GM12872 (cell line): ENCODE data around the gene CELF4.

Source experiments
- CTCF ChIP-seq: IDR thresholded peaks from 3 replicates; pipeline ENCODE4 v1.5.1; 2011; ENCODE audit warnings: low read depth, mild to moderate bottlenecking, low read length, moderate library complexity; ENCODE audit not compliant: insufficient read depth

CELF4 gene

GRCh38 chr18:37297106-37297505 is 268.5 kb downstream of the CELF4 start:
- TF ChIP-seq CTCF = no peak

- TF ChIP-seq CTCF = peak; percentile 59
These were observed 270.6 kb downstream of the CELF4 start for GRCh38 chr18:37294951-37295350.

DNA sequence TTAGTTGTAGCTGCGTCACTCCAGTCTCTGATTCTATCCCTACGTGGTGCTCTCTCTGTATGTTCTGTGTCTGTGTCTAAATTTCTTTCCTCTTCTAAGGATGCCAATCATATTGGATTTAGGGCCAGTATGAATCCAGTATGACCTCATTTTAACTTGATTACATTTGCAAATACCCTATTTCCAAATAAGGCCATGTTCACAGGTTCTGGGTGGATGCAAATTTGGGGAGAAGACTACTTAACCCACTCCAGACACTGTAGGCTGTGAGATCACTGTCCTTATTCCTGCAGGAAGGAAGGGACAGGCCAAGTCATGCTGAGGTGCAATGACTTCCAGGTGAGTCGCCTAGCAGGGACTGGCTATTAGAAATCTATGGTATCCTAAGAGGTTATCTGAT is 272.2 kb downstream of the CELF4 start:
- no peak for TF ChIP-seq CTCF

- no peak for TF ChIP-seq CTCF
These were observed 276.2 kb downstream of the CELF4 start for GRCh38 chr18:37289423-37289822.

DNA sequence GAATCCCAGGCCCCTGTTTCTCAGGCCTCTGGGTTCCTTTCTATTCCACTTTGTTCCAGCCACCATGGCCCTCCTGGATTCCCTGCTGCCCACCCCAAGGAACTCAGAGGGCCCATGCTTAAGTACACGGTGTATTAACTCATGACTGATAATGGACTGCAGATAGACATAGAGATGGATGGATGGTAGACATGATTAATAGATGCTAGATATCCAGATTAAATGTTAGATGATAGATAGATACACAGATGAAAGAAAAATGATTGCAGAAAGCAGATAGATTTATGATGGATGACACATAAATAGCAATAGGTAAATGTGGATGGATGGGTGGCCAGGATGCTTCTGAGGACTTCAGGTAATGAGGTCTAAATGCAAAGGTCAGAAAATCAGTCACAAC is 278.0 kb downstream of the CELF4 start:
- no peak for TF ChIP-seq CTCF

DNA sequence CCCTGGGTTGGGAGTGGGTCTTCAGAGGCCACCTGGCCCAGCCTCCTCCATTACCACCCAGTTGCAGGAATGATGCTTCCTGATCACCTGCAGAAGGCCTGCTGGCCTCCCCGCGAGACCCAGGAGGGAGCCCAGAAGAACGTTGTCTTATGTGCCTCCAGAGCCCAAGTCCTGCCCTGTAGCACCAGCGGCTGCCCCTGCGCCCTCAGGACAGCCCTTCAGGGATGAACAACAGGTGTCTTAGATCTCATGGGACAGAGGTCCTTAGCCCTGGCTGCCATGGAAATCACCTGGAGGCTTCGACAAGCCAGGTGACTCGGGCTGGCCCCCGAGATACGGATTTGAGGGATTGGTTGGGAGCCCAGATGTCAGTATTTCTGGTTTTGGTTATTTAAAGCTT is 278.8 kb downstream of the CELF4 start:
- no peak for TF ChIP-seq CTCF

DNA sequence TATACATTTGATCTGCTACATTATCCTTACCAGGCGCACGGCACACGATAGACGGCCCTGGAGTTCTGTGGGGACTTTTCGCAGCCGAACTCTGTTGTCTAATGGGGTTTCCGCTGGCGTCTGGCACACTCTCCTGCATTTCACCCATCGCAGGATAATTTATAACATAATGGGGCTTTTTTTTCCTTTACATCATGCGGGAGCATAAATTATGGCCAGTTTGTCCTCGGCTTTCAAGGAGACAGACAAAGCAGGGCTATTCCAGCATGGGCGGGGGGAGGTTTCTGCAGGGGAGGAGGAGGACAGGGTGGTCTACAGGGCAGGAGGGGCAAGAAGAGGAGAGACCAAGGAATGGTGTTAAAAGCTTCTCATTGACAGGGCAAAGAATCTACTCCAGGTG is 279.8 kb downstream of the CELF4 start:
- TF ChIP-seq CTCF = no peak

GRCh38 chr18:37284260-37284659 is 281.3 kb downstream of the CELF4 start:
- TF ChIP-seq CTCF = no peak
